HT1080 (cell line): Measurements from ENCODE around the gene PKD1L1. TPM values are rescaled to one million over a fixed set of nuclear protein-coding genes. Genes with fewer than 3 reads are reported as not detected.

Experiments
- DNase-seq: peaks from one replicate; pipeline ENCODE4 v3.0.0-alpha.2; 2015; ENCODE audit warnings: low read depth
- total RNA-seq: library from RNA; depleted of rRNA; stranded (reverse); fragments of >200 nt; shearing (Covaris generic); gene quantifications from 2 replicates; pipeline ENCODE4 v1.2.3, GENCODE V29; 2014

PKD1L1 gene
- total RNA-seq, 1 experiment from 2014 or later, result 0.55 TPM

DNA sequence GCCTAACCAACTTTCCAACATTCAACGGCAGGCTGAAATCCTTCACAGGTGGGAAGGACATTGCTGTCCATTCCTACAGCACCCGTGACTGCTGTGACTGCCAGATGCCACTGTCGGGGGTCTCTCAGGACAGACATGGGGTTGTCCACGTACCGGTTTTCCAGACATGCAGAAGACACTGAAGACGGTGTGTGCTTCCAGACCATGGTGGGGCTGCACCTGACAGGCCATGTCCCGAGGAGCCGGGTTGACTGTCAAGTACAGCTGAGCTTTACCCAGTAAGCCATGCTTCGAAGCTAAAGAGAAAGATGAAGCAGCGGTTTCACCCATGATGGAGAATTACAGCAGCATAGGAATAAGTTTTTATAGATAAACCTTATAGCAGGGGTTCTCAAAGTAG is 70.9 kb downstream of the PKD1L1 start:
- no peak for DNase-seq

GRCh38 chr7:47875998-47876744 is 72.1 kb downstream of the PKD1L1 start:
- no peak for DNase-seq

DNA sequence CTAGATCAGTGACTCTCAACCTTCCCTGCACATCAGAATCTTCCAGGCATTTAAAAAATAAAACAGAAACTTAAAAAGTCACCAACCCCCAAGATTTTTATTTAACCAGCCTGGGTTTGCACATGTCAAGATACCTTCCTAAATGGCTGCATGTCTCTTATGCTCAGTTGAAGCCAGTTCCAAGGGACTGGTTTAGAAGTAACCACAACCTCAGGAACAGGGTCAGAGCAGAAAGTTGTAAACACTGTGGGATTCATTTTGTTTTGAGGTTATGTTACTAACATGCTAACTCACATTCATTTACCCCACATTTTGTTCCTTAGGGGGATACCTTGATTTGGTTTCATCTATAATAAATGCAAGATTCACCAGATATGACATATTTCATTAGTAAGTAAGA is 72.9 kb downstream of the PKD1L1 start:
- DNase-seq, result no peak

DNA sequence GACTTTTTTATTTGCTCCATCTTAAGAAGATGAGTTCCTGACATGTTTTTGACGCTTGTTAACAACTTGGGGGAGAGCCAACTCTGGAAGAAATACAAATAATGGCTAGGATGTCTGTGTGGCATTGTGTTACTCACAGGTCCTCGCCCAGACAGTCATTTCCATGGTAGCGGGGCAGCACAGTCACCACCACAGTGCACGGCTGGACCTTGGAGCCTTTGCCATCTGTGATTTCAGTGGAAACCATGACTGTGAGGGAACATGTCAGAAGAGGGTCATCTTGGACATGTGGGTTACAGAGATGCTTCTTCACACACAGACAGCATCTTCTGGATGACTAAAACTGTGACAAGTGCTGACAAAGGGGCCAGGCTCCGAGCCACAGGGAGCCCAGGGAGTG is 74.5 kb downstream of the PKD1L1 start:
- peak; percentile 57 for DNase-seq

DNA sequence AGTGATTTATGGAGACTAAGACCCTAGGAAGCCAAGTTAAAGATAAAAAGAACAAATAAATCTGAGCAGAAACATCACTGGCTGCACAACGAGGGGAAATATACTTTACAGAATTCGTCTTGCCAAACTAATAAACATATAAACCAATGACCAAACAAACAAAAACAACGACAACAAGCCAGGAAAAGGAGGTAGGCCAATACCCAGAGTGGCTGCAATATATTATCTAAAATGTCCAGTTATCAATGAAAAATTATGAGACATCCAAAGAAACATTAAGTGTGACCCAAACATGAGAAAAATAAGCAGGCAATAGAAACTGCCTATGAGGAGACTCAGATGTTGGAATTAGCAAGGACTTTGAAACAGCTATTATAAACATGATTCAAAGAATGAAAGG is 81.0 kb downstream of the PKD1L1 start:
- DNase-seq, result no peak

DNA sequence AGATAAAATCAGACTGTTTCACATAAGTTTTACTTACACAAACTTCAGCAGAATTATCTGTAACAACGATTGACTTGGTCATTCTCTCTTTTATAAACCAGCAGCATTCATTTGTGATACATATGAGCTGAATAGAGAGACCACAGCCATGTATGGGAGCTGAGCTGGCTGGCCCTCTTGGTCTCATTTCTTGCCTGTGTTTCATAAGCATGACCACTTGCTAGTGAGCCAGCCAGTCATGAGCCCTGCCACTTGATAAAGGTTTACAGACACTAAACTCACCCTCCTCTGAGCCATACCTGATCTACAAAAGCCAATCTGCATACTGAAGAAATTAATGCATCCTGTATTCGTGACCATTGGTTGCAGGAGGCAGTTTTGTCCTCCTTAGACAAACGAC is 82.1 kb downstream of the PKD1L1 start:
- DNase-seq, result no peak

GRCh38 chr7:47852330-47853245 is 95.7 kb downstream of the PKD1L1 start:
- DNase-seq, result no peak

DNA sequence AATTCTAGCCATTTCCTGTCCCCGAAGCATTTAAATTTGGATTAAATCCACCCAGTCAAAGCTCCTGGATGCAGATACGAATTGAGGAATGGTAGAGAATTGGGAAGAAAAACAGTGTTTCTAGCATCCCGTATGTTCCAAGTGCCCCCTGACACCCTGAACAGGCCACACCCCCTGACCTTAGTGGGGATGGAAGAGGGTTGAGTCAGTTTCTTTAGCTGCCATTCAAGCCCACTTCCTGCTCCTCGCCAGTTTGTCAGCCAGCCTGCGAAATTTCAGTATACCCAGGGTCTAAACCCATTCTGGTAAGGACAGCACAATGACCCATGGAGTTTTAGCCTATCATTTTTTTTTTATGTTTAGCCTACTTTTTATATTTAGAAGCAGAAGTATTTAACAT is 101.1 kb downstream of the PKD1L1 start:
- DNase-seq, result peak; percentile 41

DNA sequence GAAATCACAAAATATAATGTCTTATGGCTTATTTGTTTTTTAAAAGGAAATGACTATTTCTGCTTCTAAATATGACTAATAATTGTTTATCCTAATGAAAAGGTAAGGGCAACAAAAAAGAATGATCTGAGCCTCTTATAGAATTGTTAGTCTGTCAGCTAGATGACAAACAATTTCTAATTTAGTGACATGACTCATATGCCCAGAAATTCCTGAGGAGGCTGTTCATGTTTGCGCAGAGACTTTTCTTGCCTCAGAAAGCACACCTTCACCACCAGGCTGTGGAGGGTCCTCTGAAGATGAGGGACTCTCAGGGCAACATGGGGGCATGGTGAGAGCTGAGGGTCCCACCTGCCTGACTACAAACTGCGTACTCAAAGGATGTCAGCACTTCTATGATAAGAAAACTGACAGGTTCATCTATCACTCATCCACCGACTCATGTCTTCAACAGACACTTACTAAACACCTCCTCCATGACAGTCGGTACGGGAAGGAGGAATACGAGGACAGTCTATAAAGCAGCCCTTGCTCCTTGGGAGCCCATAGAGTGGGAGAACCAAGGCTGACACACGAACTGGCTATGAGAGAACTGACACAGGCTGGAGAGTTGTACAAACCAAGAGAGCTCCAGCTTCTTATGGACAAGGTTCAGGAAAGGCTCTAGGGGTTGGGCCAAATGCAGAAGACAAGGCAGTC is 102.0 kb downstream of the PKD1L1 start:
- DNase-seq, result peak; percentile 53

DNA sequence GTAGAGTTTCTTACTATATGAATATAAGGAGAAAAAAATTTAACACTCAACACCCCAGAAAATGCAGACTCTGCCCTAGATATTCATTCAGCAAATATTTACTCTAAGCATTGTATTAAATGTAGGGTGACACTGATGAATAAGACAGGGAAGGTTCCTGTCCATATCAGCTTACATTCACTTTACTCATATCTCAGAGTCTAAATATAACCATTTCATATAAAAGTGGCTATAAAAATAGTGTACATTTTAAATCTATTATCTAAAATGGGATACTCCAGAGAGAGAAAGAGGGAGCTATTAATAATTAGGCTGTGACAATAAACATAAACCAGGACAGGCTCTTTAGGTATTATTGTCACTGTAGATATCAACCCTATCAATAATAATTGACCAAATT is 104.0 kb downstream of the PKD1L1 start:
- no peak for DNase-seq

DNA sequence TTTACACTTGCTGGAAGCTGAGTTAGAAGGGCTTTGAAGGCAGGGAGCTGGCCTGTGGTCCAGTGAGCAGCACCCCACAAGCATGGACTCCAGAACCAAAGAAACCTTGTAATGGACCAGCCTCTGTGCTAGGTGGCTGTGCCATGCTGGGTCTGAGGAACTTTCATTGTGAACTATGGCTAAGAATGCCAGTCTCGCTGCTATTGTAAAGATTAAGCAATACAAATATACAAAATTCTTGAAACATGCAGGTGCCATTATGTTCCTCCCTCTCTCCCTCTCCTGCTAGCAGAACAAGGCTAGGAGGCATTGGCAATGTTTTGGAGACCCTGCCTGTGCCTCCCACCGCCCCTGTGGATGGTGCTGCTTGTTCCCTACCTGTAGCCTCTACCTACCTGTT is 105.0 kb downstream of the PKD1L1 start:
- DNase-seq, result no peak

GRCh38 chr7:47839381-47839780 is 108.9 kb downstream of the PKD1L1 start:
- DNase-seq, result no peak

DNA sequence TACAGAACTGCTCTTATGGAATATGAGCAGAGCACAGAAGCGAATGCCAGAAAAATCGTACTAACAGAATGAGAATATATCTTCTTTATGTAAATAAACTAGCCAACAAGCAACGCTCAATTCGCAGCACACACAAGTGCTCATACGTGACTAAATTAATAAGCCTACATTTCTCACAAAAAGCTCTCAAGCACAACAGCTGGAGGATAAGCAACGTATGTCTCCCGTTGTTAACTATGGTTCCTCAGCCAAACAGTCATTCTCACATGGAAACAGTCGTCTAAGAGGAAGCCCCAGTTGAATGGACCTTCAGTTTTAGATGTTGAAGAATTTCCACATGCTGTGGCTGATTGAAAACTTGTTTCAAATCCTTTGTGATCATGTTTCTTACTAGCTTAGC is 110.4 kb downstream of the PKD1L1 start:
- no peak for DNase-seq

DNA sequence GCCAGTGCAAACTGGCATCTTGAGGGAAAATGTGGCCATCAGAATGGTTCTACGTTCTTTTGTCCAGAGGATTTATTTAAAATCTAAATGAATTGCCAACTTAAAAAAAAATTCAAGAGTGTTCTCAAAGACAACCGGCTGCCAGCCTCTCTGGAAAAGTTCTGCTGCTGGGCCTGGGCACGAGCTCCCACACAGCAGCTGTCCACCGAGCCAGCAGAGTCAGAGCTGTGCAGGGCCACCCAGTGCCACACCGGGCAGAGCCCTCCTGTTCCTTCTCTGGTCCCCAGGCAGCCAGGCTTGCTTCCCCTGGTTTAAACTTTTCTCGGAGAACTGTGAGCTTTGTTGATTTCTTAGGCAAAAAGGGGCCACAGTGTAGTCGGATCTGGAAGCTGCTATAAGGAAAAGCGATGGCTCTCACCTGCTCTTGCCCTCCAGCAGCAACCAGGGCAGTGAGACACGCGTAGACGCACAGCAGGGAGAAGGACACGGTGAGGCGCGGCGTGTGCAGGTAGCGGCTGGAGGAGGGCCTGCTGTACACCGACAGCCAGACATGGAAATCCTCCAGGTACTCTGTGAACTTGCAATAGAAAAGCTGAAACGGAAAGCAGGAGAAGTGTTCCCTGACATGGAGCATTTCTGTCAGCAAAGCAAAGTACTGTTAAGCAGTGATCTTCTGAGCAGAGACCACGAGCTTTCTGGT is 111.6 kb downstream of the PKD1L1 start:
- no peak for DNase-seq

DNA sequence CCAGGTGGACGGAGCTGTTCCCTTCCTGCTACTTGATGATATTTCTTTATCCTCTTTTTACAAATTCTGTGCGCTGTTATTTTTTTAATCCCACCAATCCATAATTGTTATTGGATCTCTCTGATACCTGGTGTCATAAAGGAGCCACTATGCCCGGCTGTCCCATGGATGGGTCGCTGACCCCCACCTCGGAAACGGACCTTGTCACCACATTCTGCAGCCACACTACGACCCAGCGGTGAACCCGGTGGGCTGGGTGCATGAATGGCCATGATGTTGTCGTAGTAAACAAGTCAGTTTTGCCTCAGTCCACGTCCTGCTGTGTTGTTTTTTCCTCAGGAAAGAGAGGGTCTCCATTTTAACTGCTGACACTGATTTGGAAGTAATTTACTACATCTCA is 112.2 kb downstream of the PKD1L1 start:
- no peak for DNase-seq

GRCh38 chr7:47833211-47833610 is 115.1 kb downstream of the PKD1L1 start:
- DNase-seq, result no peak

- no peak for DNase-seq
Observed at GRCh38 chr7:47832105-47832715, 116.1 kb downstream of the PKD1L1 start.

DNA sequence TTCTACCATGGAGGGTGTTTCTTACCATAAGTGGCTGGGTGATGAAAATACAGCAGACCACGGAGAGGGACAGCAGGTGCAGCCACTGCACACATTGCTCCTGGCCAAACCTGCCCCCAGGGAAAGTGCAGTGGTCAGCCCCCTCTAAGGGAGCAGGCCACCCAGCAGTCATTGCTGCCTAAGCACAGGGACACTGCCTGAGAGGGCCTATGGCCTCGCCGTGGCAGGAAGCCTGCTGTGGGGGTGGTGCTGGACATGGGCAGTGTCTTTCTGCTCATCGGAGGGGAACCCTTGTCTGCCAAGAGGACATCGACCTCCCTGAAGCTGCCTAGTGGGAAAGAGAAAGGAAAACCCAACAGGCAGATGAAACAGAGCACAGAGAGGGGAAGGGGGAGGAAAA is 118.3 kb downstream of the PKD1L1 start:
- no peak for DNase-seq

DNA sequence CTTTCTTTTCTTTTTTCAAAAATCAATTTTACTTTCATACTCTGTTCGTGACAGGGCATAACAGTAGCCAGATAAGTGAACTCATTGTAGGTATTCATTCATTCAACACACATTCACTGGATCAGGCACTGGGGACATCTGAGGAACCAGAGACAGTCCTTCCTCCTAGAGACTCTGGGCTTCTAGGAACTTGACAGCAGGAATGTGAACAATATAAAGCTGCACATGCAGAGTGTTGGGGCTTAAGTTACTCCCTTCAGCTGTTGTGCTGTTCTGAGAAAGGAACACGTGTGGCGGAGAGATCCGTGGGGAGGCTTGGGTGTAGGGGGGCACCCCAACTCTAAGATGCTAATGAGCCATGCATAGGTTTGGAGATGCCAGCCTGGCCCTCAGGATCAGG is 120.4 kb downstream of the PKD1L1 start:
- DNase-seq, result no peak

DNA sequence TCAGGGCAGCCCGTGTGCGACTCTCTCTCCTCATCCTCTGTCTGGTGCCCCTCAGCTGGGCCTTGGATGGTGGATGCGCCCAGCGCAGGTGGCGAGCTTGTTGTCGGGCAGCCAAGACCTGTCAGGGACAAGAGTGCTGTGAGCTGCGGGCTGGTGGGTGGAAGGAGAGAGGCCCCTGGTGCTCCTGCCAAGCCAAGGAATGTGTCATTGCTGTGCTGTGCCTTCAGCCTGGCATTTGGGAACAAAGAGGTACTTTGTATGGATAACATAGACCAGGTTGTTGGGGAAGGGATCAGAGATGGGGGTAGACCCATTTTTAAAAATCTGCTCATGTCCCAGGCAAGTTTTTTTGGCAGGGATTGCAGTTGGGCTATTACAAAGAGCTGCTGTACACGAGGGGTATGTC is 120.9 kb downstream of the PKD1L1 start:
- peak; percentile 55 for DNase-seq

DNA sequence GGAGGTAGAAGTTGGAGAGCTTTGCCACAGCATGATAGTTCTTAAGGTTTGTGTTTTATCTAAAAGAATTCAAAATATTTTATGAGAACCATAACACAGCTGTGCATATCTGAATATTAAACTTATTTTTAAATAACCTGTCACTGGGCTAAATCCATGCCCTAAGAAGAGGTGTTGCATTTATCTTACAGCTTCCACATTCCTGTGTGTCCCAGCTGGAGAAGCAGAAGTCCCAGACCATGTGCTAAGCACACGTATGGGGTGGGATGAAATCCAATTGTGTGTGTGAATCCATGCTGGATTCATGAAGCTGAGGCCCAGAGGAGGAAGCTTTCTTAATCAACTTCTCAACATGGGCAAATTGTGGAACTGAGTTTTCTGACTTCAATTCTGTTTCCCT is 121.5 kb downstream of the PKD1L1 start:
- DNase-seq, result no peak
